HepG2 (cell line): ENCODE measurements around the gene PLA2G4D. TPM values are rescaled to one million over a fixed set of nuclear protein-coding genes. Genes with fewer than 3 reads are reported as not detected.

ENCODE experiments used
- ATAC-seq: fragments of 200-7000 bp; cut with Tn5 transposase; 3 replicates; pipeline ENCODE4 v1.9.1; 2020; ENCODE audit warnings: mild to moderate bottlenecking, moderate library complexity
- BruUV-seq: library from RNA; stranded (reverse); fragments of 400-500 nt; replicated peaks from 2 replicates; lab custom pipeline; 2021; lab: Mats Ljungman, UMichigan
- CTCF ChIA-PET: fragments of 300-600 bp; formaldehyde crosslinking; extraction: SDS; loops from one replicate; lab custom pipeline; 2021; ENCODE audit warnings: low total read pairs, inconsistent platforms, low intra/inter-chr PET ratio; lab: Yijun Ruan, JAX
- POLR2A ChIA-PET: fragments of 350-600 bp; sonication (Branson Sonifier 250); formaldehyde crosslinking; loops from one replicate; lab custom pipeline; 2020; ENCODE audit warnings: antibody characterized with exemption, inconsistent platforms; lab: Yijun Ruan, JAX
- DNase-seq: peaks from one replicate; pipeline ENCODE4 v3.0.0-alpha.2; 2015; ENCODE audit warnings: low spot score
- FAIRE-seq: peaks from 3 replicates; lab custom pipeline; 2011; peaks lifted over from hg19 to GRCh38; lab: Jason Lieb, UNC
- H2AFZ ChIP-seq: one replicate; pipeline ENCODE4 v1.6.1; 2011; ENCODE audit warnings: low read length, inconsistent platforms
- H3K27ac ChIP-seq: fragments of 300-600 bp; 3 replicates; pipeline ENCODE4 v1.8.0; 2011; ENCODE audit warnings: mixed run types, mild to moderate bottlenecking, mixed read lengths, low read length, inconsistent platforms; ENCODE audit not compliant: insufficient read depth; ENCODE audit errors: extremely low read length
- H3K27me3 ChIP-seq, 2 experiments: fragments of 200-600 bp in 1 of 2; 2 replicates in 1 of 2; 3 replicates in 1 of 2; pipeline versions ENCODE4 v1.6.0 to v1.8.0; 2011; ENCODE audit warnings: low read length in 2 of 2, mild to moderate bottlenecking in 2 of 2, moderate library complexity in 2 of 2, inconsistent platforms in 1 of 2; ENCODE audit not compliant: insufficient read depth in 2 of 2, control insufficient read depth in 1 of 2
- H3K36me3 ChIP-seq, 2 experiments: fragments of 200-600 bp in 1 of 2; replicated peaks in 1 of 2; 2 replicates in 1 of 2; 3 replicates in 1 of 2; pipeline versions ENCODE4 v1.5.1 to v1.8.0; 2011; ENCODE audit warnings: low read length in 2 of 2, inconsistent platforms in 1 of 2; ENCODE audit not compliant: insufficient read depth in 2 of 2, control insufficient read depth in 1 of 2
- H3K4me1 ChIP-seq: 2 replicates; pipeline ENCODE4 v1.5.1; 2012; ENCODE audit warnings: low read length, inconsistent platforms; ENCODE audit not compliant: insufficient read depth
- H3K4me2 ChIP-seq: 2 replicates; pipeline ENCODE4 v1.6.0; 2011; ENCODE audit warnings: low read depth, low read length, inconsistent platforms
- H3K4me3 ChIP-seq, 3 experiments: fragments of 200-600 bp in 1 of 3; sonication (generic), shearing (Covaris generic) in 1 of 3; replicated peaks in 1 of 3; 2 replicates each; pipeline ENCODE4 v1.5.1; 2011 to 2016; ENCODE audit warnings: low read length in 3 of 3, inconsistent platforms in 2 of 3, low read depth in 2 of 3, mild to moderate bottlenecking in 2 of 3, control low read depth in 1 of 3, mixed read lengths in 1 of 3; ENCODE audit not compliant: insufficient read depth in 1 of 3
- H3K79me2 ChIP-seq: one replicate; pipeline ENCODE4 v1.6.1; 2011; ENCODE audit warnings: low read length, inconsistent platforms; ENCODE audit not compliant: insufficient read depth
- H3K9ac ChIP-seq: 2 replicates; pipeline ENCODE4 v1.6.0; 2011; ENCODE audit warnings: mild to moderate bottlenecking, low read depth, low read length, inconsistent platforms; ENCODE audit not compliant: insufficient read depth
- H3K9me3 ChIP-seq: 2 replicates; pipeline ENCODE4 v1.5.1; 2012; ENCODE audit warnings: mild to moderate bottlenecking, low read length
- H4K20me1 ChIP-seq: 2 replicates; pipeline ENCODE4 v1.6.0; 2011; ENCODE audit warnings: inconsistent platforms, mild to moderate bottlenecking, low read length, moderate library complexity; ENCODE audit not compliant: insufficient read depth
- ATF7 ChIP-seq, 2 experiments: fragments of 450-650 bp in 1 of 2; sonication (generic) in 1 of 2; formaldehyde crosslinking in 1 of 2; IDR thresholded peaks; 2 replicates each; pipeline versions ENCODE4 v1.4.0 to v1.6.1; 2016 to 2020; ENCODE audit warnings: antibody characterized with exemption in 1 of 2, mild to moderate bottlenecking in 1 of 2, missing genetic modification reagents in 1 of 2
- BRD4 ChIP-seq: sonication (generic); formaldehyde crosslinking; IDR thresholded peaks from 2 replicates; pipeline ENCODE4 v1.4.0; 2020; ENCODE audit warnings: missing genetic modification reagents
- GATAD2A ChIP-seq: IDR thresholded peaks from 2 replicates; pipeline ENCODE4 v1.6.1; 2016
- HES4 ChIP-seq: sonication (generic); formaldehyde crosslinking; IDR thresholded peaks from 2 replicates; pipeline ENCODE4 v1.9.0; 2021; ENCODE audit warnings: mild to moderate bottlenecking, missing genetic modification reagents, borderline replicate concordance
- HMG20A ChIP-seq: IDR thresholded peaks from 2 replicates; pipeline ENCODE4 v1.6.1; 2016; ENCODE audit warnings: borderline replicate concordance
- KAT2B ChIP-seq: fragments of 150-350 bp; IDR thresholded peaks from 2 replicates; pipeline ENCODE4 v1.6.1; 2014; ENCODE audit warnings: low read depth, low read length, borderline replicate concordance
- KDM5B ChIP-seq: sonication (generic); formaldehyde crosslinking; IDR thresholded peaks from 2 replicates; pipeline ENCODE4 v1.4.0; 2020; ENCODE audit warnings: missing genetic modification reagents, mild to moderate bottlenecking, borderline replicate concordance
- MAFF ChIP-seq: IDR thresholded peaks from 2 replicates; pipeline ENCODE4 v1.6.1; 2011; ENCODE audit warnings: low read depth, low read length, improper control_type of control experiment
- MEIS1 ChIP-seq: sonication (generic); formaldehyde crosslinking; IDR thresholded peaks from 2 replicates; pipeline ENCODE4 v1.9.0; 2021; ENCODE audit warnings: mild to moderate bottlenecking, missing genetic modification reagents, moderate library complexity, borderline replicate concordance
- NONO ChIP-seq, 2 experiments: fragments of 450-650 bp in 1 of 2; sonication (generic) in 1 of 2; formaldehyde crosslinking in 1 of 2; IDR thresholded peaks in 1 of 2; conservative IDR thresholded peaks in 1 of 2; 2 replicates each; pipeline versions ENCODE4 v1.6.1 to v1.8.0; 2017 to 2022; ENCODE audit warnings: mild to moderate bottlenecking in 1 of 2, missing genetic modification reagents in 1 of 2, moderate library complexity in 1 of 2
- REPIN1 ChIP-seq: sonication (generic); formaldehyde crosslinking; IDR thresholded peaks from 2 replicates; pipeline ENCODE4 v1.8.0; 2022; ENCODE audit warnings: missing genetic modification reagents, low read depth, mild to moderate bottlenecking, borderline replicate concordance
- SAP130 ChIP-seq: IDR thresholded peaks from 2 replicates; pipeline ENCODE4 v1.6.1; 2016; ENCODE audit warnings: low read depth
- SMAD1 ChIP-seq: sonication (generic); formaldehyde crosslinking; IDR thresholded peaks from 2 replicates; pipeline ENCODE4 v1.4.0; 2020; ENCODE audit warnings: missing genetic modification reagents, low read depth, mild to moderate bottlenecking, borderline replicate concordance
- SMAD9 ChIP-seq: sonication (generic); formaldehyde crosslinking; IDR thresholded peaks from 2 replicates; pipeline ENCODE4 v1.5.1; 2020; ENCODE audit warnings: mild to moderate bottlenecking, missing genetic modification reagents
- SOX13 ChIP-seq, 3 experiments: fragments of 450-650 bp in 1 of 3; sonication (generic) in 1 of 3; formaldehyde crosslinking in 1 of 3; IDR thresholded peaks in 2 of 3; conservative IDR thresholded peaks in 1 of 3; 2 replicates each; pipeline versions ENCODE4 v1.5.0 to v1.6.1; 2016 to 2020; ENCODE audit warnings: antibody characterized with exemption in 1 of 3, mild to moderate bottlenecking in 1 of 3, missing compliant biosample characterization in 1 of 3, missing genetic modification reagents in 1 of 3, moderate library complexity in 1 of 3
- SSRP1 ChIP-seq: IDR thresholded peaks from 2 replicates; pipeline ENCODE4 v1.6.1; 2016; ENCODE audit warnings: control low read depth
- USF2 ChIP-seq, 2 experiments: sonication (generic) in 1 of 2; formaldehyde crosslinking in 1 of 2; IDR thresholded peaks; 2 replicates each; pipeline versions ENCODE4 v1.5.1 to v1.6.1; 2011 to 2020; ENCODE audit warnings: borderline replicate concordance in 1 of 2, low read depth in 1 of 2, low read length in 1 of 2, mild to moderate bottlenecking in 1 of 2, missing genetic modification reagents in 1 of 2, moderate library complexity in 1 of 2
- ZFY ChIP-seq: sonication (generic); formaldehyde crosslinking; IDR thresholded peaks from 2 replicates; pipeline ENCODE4 v1.4.0; 2020; ENCODE audit warnings: missing genetic modification reagents
- ZNF264 ChIP-seq: sonication (generic); formaldehyde crosslinking; IDR thresholded peaks from 2 replicates; pipeline ENCODE4 v1.4.0; 2020; ENCODE audit warnings: missing genetic modification reagents
- ZNF382 ChIP-seq: sonication (generic); formaldehyde crosslinking; IDR thresholded peaks from 2 replicates; pipeline ENCODE4 v1.5.0; 2020; ENCODE audit warnings: missing genetic modification reagents, mild to moderate bottlenecking, borderline replicate concordance
- WGBS: methylation state at CpG from one replicate; pipeline ENCODE4 v1.1.6; 2017; ENCODE audit warnings: low lambda C conversion rate; 5-methylcytosine and 5-hydroxymethylcytosine counted together
- in situ Hi-C: cut with HindIII; loops from 2 replicates; pipeline ENCODE4 v1.10.0; 2017; ENCODE audit warnings: low pct_unique_long_range_greater_than_20kb; ENCODE audit not compliant: extremely low pct_ligation_motif_present
- intact Hi-C: fragments of 100-400 bp; cut with micrococcal nuclease; formaldehyde crosslinking; loops from one replicate; pipeline ENCODE4 v1.10.0; 2022; ENCODE audit not compliant: unreplicated experiment
- polyA plus RNA-seq, 8 experiments: library from polyadenylated mRNA; depleted of rRNA in 3 of 8; stranded (reverse) in 7 of 8; unstranded in 1 of 8; fragments of >200 nt; fragmentation: Illumina TruSeq in 4 of 8; extraction: Trizol in 4 of 8; gene quantifications; 2 replicates each; pipeline versions ENCODE4 v1.2.1 to v1.2.3, GENCODE V29; 2011 to 2016; ENCODE audit warnings: low read depth in 4 of 8, missing spikeins in 1 of 8, mixed read lengths in 1 of 8; ENCODE audit not compliant: insufficient read depth in 1 of 8
- total RNA-seq, 5 experiments: library from RNA; depleted of rRNA; stranded (reverse); fragments of >200 nt; fragmentation: Illumina TruSeq; extraction: Trizol; gene quantifications; 2 replicates each; pipeline ENCODE4 v1.2.3, GENCODE V29; 2016; ENCODE audit warnings: low read depth in 1 of 5

The PLA2G4D gene
- total and polyA plus RNA-seq, 2 of the 13 experiments (the other 11 are each of a cell fraction or from before 2014, with no cell fraction given) = 0.04 to 0.21 TPM

GRCh38 chr15:42065468-42065867, 28.9 kb downstream of the PLA2G4D start (continued):
- TF ChIP-seq MEIS1 (CRISPR knock-in tag) (no peak), HMG20A (CRISPR knock-in tag) (no peak), REPIN1 (no peak)

- CTCF ChIA-PET = interaction anchor here (3.4 kb wide), 1 partner anchor 19 kb away, joined by 16 read pairs; no protein-coding TSS in a partner anchor
- H3K4me2 ChIP-seq = peak overlapping the region; percentile 91
- FAIRE-seq (no peak), DNase-seq (peak; percentile 64), ATAC-seq (peak; percentile 78)
- H3K36me3 ChIP-seq = no peaks in the 10 kb centered on the region
- peak overlapping the region; percentile 59 for H3K27ac ChIP-seq
- 2% methylated on average over 6 of the region's 7 CpGs for WGBS
- intact Hi-C loops = loop anchor here (5.0 kb wide), 1 partner anchor 72 kb away; no protein-coding TSS in a partner anchor
- peak overlapping the region; percentile 42 for H3K9ac ChIP-seq
- H3K4me3 ChIP-seq = peak overlapping the region; percentile 37 to 65 (median 42); a peak in 5 of 6 replicates
- peaks cover 75% of the 10 kb centered on the region for H3K4me1 ChIP-seq
- no peaks in the 10 kb centered on the region for H4K20me1 ChIP-seq
- no peaks in the 10 kb centered on the region for H3K79me2 ChIP-seq
- no TSS peak for BruUV-seq
- in situ Hi-C loops = loop anchor here (5.0 kb wide), 1 partner anchor 72 kb away; no protein-coding TSS in a partner anchor
- H2AFZ ChIP-seq = no peak overlapping the region
- POLR2A ChIA-PET = no interaction called here
- peaks cover 2% of the 10 kb centered on the region in 2 experiments; a peak in 2 of 5 replicates for H3K27me3 ChIP-seq
- H3K9me3 ChIP-seq = no peaks in the 10 kb centered on the region
- TF ChIP-seq SOX13 (IDR thresholded peaks at IDR 0.05) (no peak), SOX13 (CRISPR knock-in tag; conservative IDR thresholded peaks at IDR 0.05 in 1 of 2, IDR thresholded peaks at IDR 0.05 in 1 of 2) (peak in 1 of 2 experiments; percentile 54; a peak in 1 of 4 replicates), SAP130 (peak; percentile 60), SMAD1 (CRISPR knock-in tag) (no peak), ZNF264 (no peak), HES4 (CRISPR knock-in tag) (no peak), MAFF (no peak), SMAD9 (CRISPR knock-in tag) (no peak), ZNF382 (CRISPR knock-in tag) (no peak), ZFY (CRISPR knock-in tag) (0 out of 2 replicates have a peak, but pooled peaks have one; percentile 25), GATAD2A (CRISPR knock-in tag) (0 out of 2 replicates have a peak, but pooled peaks have one; percentile 11), SSRP1 (CRISPR knock-in tag) (no peak), KDM5B (CRISPR knock-in tag) (0 out of 2 replicates have a peak, but pooled peaks have one; percentile 1), USF2 (IDR thresholded peaks at IDR 0.05; ENCODE audit: low read depth, low read length) (no peak), USF2 (CRISPR knock-in tag; IDR thresholded peaks at IDR 0.05; ENCODE audit: borderline replicate concordance) (no peak), KAT2B (no peak), ATF7 (IDR thresholded peaks at IDR 0.05) (no peak), ATF7 (CRISPR knock-in tag; IDR thresholded peaks at IDR 0.05) (no peak), NONO (IDR thresholded peaks at IDR 0.05) (no peak), NONO (CRISPR knock-in tag; conservative IDR thresholded peaks at IDR 0.05) (no peak), BRD4 (CRISPR knock-in tag) (no peak)
Observed at GRCh38 chr15:42065033-42065432, 29.3 kb downstream of the PLA2G4D start.
